GM18499 (cell line): ENCODE data around the gene ACSL3.
"Not testable (repeated sequence)": the region's sequence is repeated elsewhere in the genome, so short reads cannot be mapped to it uniquely, and the experiment has no call there.

Experiments used
- ATAC-seq: cut with Tn5 transposase; IDR thresholded peaks from one replicate; pipeline ENCODE4 v1.9.1; 2021; ENCODE audit warnings: moderate number of reproducible peaks; ENCODE audit not compliant: insufficient read depth, unreplicated experiment

Gene ACSL3

GRCh38 chr2:222848862-222849261 lies 12.0 kb upstream of the ACSL3 start:
- ATAC-seq: no peak

- ATAC-seq: no peak
These were observed 8.7 kb upstream of the ACSL3 start for GRCh38 chr2:222851956-222852617.

- ATAC-seq: no peak
These were observed 5.8 kb upstream of the ACSL3 start for GRCh38 chr2:222854773-222855700.

GRCh38 chr2:222859786-222860612 lies 837 bp upstream of the ACSL3 start:
- ATAC-seq: no peak

- ATAC-seq: no peak
These were observed 722 bp downstream of the ACSL3 start for GRCh38 chr2:222861411-222862105.

- no peak for ATAC-seq
These were observed 1.5 kb downstream of the ACSL3 start for GRCh38 chr2:222862106-222862908.

GRCh38 chr2:222862909-222863544 lies 2.2 kb downstream of the ACSL3 start:
- ATAC-seq: no peak

- ATAC-seq: no peak
These were observed 3.5 kb downstream of the ACSL3 start for GRCh38 chr2:222864296-222864695.

- no peak for ATAC-seq
These were observed 4.5 kb downstream of the ACSL3 start for GRCh38 chr2:222865301-222865700.

- ATAC-seq: no peak
These were observed 5.6 kb downstream of the ACSL3 start for GRCh38 chr2:222866358-222866960.

GRCh38 chr2:222868560-222869251 lies 7.9 kb downstream of the ACSL3 start:
- not testable (repeated sequence) for ATAC-seq

- ATAC-seq: no peak
These were observed 8.4 kb downstream of the ACSL3 start for GRCh38 chr2:222869252-222869560.

GRCh38 chr2:222871291-222871690 lies 10.5 kb downstream of the ACSL3 start:
- no peak for ATAC-seq

GRCh38 chr2:222872551-222872950 lies 11.7 kb downstream of the ACSL3 start:
- ATAC-seq: no peak

GRCh38 chr2:222875482-222875881 lies 14.6 kb downstream of the ACSL3 start:
- ATAC-seq: no peak

- ATAC-seq: no peak
These were observed 16.1 kb downstream of the ACSL3 start for GRCh38 chr2:222876947-222877346.

GRCh38 chr2:222877556-222878300 lies 16.9 kb downstream of the ACSL3 start:
- no peak for ATAC-seq
